Suprapubic skin (tissue), 4 donors: ENCODE measurements around the gene CFAP410. TPM values are rescaled to one million over a fixed set of nuclear protein-coding genes. Genes with fewer than 3 reads are reported as not detected.
A peak's percentile ranks its signal among the peaks of the same experiment; 100 is the strongest.
"Not testable (repeated sequence)": the region's sequence is repeated elsewhere in the genome, so short reads cannot be mapped to it uniquely, and the experiment has no call there.

Source experiments
- DNase-seq, 2 donors: peaks; one replicate each; pipeline ENCODE4 v3.0.0-alpha.2; 2019; ENCODE audit warnings: low spot score in 2 of 2
- H3K27ac ChIP-seq: fragments of 200-600 bp; sonication (generic); one replicate; pipeline ENCODE4 v1.5.1; 2019
- H3K27me3 ChIP-seq: fragments of 200-600 bp; sonication (generic); one replicate; pipeline ENCODE4 v1.5.1; 2019
- H3K36me3 ChIP-seq: fragments of 200-600 bp; sonication (generic); one replicate; pipeline ENCODE4 v1.5.1; 2019
- H3K4me1 ChIP-seq: fragments of 200-600 bp; sonication (generic); one replicate; pipeline ENCODE4 v1.5.1; 2019
- H3K4me3 ChIP-seq: fragments of 200-600 bp; sonication (generic); one replicate; pipeline ENCODE4 v1.5.1; 2019; ENCODE audit warnings: mild to moderate bottlenecking
- H3K9me3 ChIP-seq: fragments of 200-600 bp; sonication (generic); one replicate; pipeline ENCODE4 v1.5.1; 2019
- EP300 ChIP-seq: sonication (generic); formaldehyde crosslinking; IDR thresholded peaks from one replicate; pipeline ENCODE4 v1.6.1; 2017; ENCODE audit warnings: antibody characterized with exemption
- POLR2A ChIP-seq, 2 donors: fragments of 450-650 bp; IDR thresholded peaks; one replicate each; pipeline ENCODE4 v1.6.1; 2017; ENCODE audit warnings: antibody characterized with exemption in 2 of 2, mild to moderate bottlenecking in 2 of 2, moderate library complexity in 2 of 2
- POLR2AphosphoS5 ChIP-seq, 3 donors: sonication (generic); formaldehyde crosslinking; IDR thresholded peaks; one replicate each; pipeline ENCODE4 v1.6.1; 2017; ENCODE audit warnings: antibody characterized with exemption in 3 of 3
- WGBS: methylation state at CpG from one replicate; pipeline ENCODE4 v1.1.5; 2018; 5-methylcytosine and 5-hydroxymethylcytosine counted together
- total RNA-seq, 4 donors: library from RNA; depleted of rRNA; stranded (reverse); fragments of >200 nt; gene quantifications; one replicate each; pipeline ENCODE4 v1.1.0, GENCODE V29; 2016
- TF ChIP-seq, protein P1 (sequence below), 2 donors: fragments of 200-600 bp in 1 of 2; fragments of 450-650 bp in 1 of 2; sonication (generic) in 1 of 2; IDR thresholded peaks; one replicate each; pipeline ENCODE4 v1.5.1; 2016 to 2019; ENCODE audit warnings: antibody characterized with exemption in 2 of 2, mild to moderate bottlenecking in 1 of 2, moderate library complexity in 1 of 2

The CFAP410 gene
- total RNA-seq, 4 donors from 2014 or later, result 22.6 to 45.5 (median 27.3) TPM

- WGBS, result 21% methylated on average over 29 of the region's 113 CpGs
- peak in 1 of 2 donors; percentile 55 for DNase-seq
- TF ChIP-seq, protein P1, sequence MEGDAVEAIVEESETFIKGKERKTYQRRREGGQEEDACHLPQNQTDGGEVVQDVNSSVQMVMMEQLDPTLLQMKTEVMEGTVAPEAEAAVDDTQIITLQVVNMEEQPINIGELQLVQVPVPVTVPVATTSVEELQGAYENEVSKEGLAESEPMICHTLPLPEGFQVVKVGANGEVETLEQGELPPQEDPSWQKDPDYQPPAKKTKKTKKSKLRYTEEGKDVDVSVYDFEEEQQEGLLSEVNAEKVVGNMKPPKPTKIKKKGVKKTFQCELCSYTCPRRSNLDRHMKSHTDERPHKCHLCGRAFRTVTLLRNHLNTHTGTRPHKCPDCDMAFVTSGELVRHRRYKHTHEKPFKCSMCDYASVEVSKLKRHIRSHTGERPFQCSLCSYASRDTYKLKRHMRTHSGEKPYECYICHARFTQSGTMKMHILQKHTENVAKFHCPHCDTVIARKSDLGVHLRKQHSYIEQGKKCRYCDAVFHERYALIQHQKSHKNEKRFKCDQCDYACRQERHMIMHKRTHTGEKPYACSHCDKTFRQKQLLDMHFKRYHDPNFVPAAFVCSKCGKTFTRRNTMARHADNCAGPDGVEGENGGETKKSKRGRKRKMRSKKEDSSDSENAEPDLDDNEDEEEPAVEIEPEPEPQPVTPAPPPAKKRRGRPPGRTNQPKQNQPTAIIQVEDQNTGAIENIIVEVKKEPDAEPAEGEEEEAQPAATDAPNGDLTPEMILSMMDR (IDR thresholded peaks at IDR 0.05), result no peak
- TF ChIP-seq EP300 (no peak), POLR2A (IDR thresholded peaks at IDR 0.05) (no peak)
- peaks cover 24% of the 10 kb centered on the region for H3K4me1 ChIP-seq
- no peaks in the 10 kb centered on the region for H3K9me3 ChIP-seq
- peak overlapping the region; percentile 36 for H3K4me3 ChIP-seq
- H3K27me3 ChIP-seq, result peaks cover 51% of the 10 kb centered on the region
- no peak overlapping the region for H3K27ac ChIP-seq
- no peaks in the 10 kb centered on the region for H3K36me3 ChIP-seq
Observed at GRCh38 chr21:44349847-44350772, 10.9 kb upstream of the CFAP410 start.

- H3K9me3 ChIP-seq, result no peaks in the 10 kb centered on the region
- no peak overlapping the region for H3K4me3 ChIP-seq
- WGBS, result 87% methylated on average over 3 of the region's 12 CpGs
- DNase-seq, result no peak
- peaks cover 24% of the 10 kb centered on the region for H3K4me1 ChIP-seq
- TF ChIP-seq POLR2A (IDR thresholded peaks at IDR 0.05), result no peak
- TF ChIP-seq, protein P1 (IDR thresholded peaks at IDR 0.05), result no peak
- no peak for TF ChIP-seq POLR2AphosphoS5 (IDR thresholded peaks at IDR 0.05)
- TF ChIP-seq EP300, result no peak
- H3K27me3 ChIP-seq, result peaks cover 55% of the 10 kb centered on the region
- no peaks in the 10 kb centered on the region for H3K36me3 ChIP-seq
- H3K27ac ChIP-seq, result no peak overlapping the region
Observed at GRCh38 chr21:44349416-44349846, 10.2 kb upstream of the CFAP410 start.

DNA sequence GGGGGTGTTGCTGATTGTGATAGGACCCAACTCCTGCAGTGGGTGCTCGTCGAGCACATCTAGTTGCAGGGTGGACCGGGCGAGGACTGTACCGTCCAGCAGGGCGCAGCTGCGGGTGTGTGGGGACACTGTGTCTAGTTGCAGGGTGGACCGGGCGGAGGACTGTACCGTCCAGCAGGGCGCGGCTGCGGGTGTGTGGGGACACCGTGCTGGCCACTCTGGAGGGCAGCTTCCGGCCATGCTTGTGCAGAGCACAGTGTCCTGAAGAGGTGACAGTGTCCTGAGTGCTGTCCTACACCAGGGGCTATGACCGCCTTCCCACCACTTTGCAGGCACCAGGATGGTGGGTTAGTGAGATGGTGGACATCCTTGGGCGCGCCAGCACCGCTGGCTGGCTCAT is 9.7 kb upstream of the CFAP410 start:
- no peaks in the 10 kb centered on the region for H3K36me3 ChIP-seq
- TF ChIP-seq POLR2AphosphoS5 (IDR thresholded peaks at IDR 0.05), result no peak
- H3K4me1 ChIP-seq, result peaks cover 24% of the 10 kb centered on the region
- no peaks in the 10 kb centered on the region for H3K9me3 ChIP-seq
- H3K4me3 ChIP-seq, result no peak overlapping the region
- WGBS, result no CpG with 5 or more reads among the region's 19 CpGs
- peak in 1 of 2 donors; percentile 55 for DNase-seq
- no peak overlapping the region for H3K27ac ChIP-seq
- H3K27me3 ChIP-seq, result peaks cover 55% of the 10 kb centered on the region

DNA sequence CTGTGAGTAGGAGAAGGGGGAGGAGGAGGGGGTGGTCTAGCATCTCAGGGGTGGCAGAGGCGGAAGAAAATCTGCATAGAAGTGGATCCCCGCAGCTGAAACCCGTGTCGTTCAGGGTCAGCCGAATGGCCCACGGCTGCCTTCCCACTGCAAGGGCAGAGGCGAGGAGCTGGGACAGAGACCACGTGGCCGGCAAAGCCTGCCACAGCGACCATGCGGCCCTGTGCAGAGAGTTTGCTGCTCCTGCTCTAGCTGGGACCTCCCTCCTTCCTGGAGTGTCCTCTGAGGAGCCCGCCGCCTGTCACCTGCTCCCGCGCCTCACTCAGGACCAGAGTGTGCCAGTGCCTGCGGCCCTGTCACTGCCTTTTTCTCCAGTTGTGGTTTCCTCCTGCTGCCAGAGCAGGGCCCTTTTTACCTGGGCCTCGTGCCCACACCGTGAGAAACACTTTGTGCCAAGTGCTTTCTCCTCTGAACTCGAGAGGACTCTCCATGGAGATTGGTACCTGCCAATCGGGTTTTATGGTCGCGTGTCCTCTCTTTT is 8.8 kb upstream of the CFAP410 start:
- H3K4me3 ChIP-seq, result no peak overlapping the region
- H3K36me3 ChIP-seq, result no peaks in the 10 kb centered on the region
- TF ChIP-seq EP300, result no peak
- TF ChIP-seq POLR2AphosphoS5 (IDR thresholded peaks at IDR 0.05), result no peak
- TF ChIP-seq POLR2A (IDR thresholded peaks at IDR 0.05), result no peak
- WGBS, result 61% methylated on average over 15 of the region's 22 CpGs
- H3K4me1 ChIP-seq, result peaks cover 18% of the 10 kb centered on the region
- no peaks in the 10 kb centered on the region for H3K9me3 ChIP-seq
- no peak overlapping the region for H3K27ac ChIP-seq
- H3K27me3 ChIP-seq, result peaks cover 49% of the 10 kb centered on the region
- no peak for DNase-seq

DNA sequence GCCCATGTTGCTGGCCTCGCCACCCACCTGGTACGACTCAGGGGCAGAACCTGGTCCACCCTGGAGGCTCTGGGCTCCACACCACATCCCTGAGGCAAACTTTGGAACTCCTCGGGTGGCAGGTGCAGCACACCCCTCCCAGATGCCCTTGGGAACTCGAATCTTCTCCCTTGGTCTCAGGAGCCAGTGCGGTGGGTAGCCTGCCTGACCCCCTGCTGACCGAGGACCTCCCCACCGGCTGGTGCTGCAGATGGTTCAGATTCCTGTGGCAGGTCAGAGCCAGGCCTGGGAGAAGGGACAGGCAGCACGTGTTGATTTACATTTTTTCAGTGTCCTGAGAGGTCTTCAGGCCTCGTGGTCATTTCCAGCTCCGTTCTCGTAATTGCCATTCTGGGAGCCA is 6.3 kb upstream of the CFAP410 start:
- peaks cover 31% of the 10 kb centered on the region for H3K27me3 ChIP-seq
- H3K36me3 ChIP-seq, result no peaks in the 10 kb centered on the region
- no peak overlapping the region for H3K27ac ChIP-seq
- TF ChIP-seq POLR2A (IDR thresholded peaks at IDR 0.05) (no peak), EP300 (no peak), POLR2AphosphoS5 (IDR thresholded peaks at IDR 0.05) (no peak)
- TF ChIP-seq, protein P1 (IDR thresholded peaks at IDR 0.05), result no peak
- DNase-seq, result no peak
- no peak overlapping the region for H3K4me3 ChIP-seq
- peaks cover 7% of the 10 kb centered on the region for H3K4me1 ChIP-seq
- no peaks in the 10 kb centered on the region for H3K9me3 ChIP-seq
- WGBS, result 61% methylated on average over 8 of the region's 11 CpGs

DNA sequence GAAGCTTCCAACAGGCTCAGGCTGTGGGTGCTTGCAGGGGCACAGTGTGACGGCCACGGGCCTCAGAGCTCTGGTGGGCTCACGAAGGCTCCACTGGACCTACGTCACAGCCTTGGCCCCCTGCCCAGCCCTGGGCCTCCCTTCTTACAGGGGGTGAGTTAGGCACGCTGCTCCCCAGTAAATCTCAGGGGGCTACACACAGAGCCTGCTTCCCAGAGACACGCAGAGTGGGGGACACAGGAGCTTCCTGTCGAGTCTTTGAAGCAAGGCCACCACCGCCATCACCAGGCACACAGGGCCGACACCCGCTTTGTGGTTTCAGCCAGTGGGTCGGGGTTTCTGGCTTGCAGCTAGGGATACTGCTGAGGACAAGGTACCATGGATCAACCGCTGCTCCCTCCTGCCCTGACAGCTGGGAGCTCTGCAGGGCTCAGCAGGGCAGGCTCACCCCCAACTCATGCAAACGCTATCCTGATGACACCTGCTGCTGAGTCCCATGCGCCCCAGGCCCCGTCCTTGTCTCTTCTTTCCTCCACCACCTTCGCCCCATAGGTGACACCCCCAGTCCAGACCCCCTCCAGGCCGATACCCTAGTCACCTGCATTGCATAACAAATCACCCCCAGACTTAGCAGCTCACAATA is 5.5 kb upstream of the CFAP410 start:
- WGBS, result 82% methylated on average over 9 of the region's 17 CpGs
- peaks cover 22% of the 10 kb centered on the region for H3K27me3 ChIP-seq

GRCh38 chr21:44342981-44343380 is 3.8 kb upstream of the CFAP410 start:
- 80% methylated on average over 8 of the region's 8 CpGs for WGBS
- DNase-seq, H3K4me3 ChIP-seq, H3K9me3 ChIP-seq, H3K36me3 ChIP-seq, H3K27me3 ChIP-seq, H3K27ac ChIP-seq: not testable (repeated sequence)
- peaks cover 11% of the 10 kb centered on the region for H3K4me1 ChIP-seq

More for the DNA sequence above, 5.5 kb upstream of the CFAP410 start:
- TF ChIP-seq, protein P1 (IDR thresholded peaks at IDR 0.05), result no peak
- no peak for TF ChIP-seq POLR2AphosphoS5 (IDR thresholded peaks at IDR 0.05)
- TF ChIP-seq POLR2A (IDR thresholded peaks at IDR 0.05), result no peak
- H3K4me3 ChIP-seq, result no peak overlapping the region
- no peaks in the 10 kb centered on the region for H3K9me3 ChIP-seq
- H3K27ac ChIP-seq, result no peak overlapping the region
- peaks cover 4% of the 10 kb centered on the region for H3K4me1 ChIP-seq
- no peaks in the 10 kb centered on the region for H3K36me3 ChIP-seq
- DNase-seq, result no peak

- not testable (repeated sequence) for H3K27ac ChIP-seq, H3K27me3 ChIP-seq, H3K9me3 ChIP-seq, H3K36me3 ChIP-seq, H3K4me3 ChIP-seq, DNase-seq
- H3K4me1 ChIP-seq, result peaks cover 14% of the 10 kb centered on the region
- 86% methylated on average over 12 of the region's 12 CpGs for WGBS
Observed at GRCh38 chr21:44341726-44342458, 2.7 kb upstream of the CFAP410 start.
